NCI-H226 (cell line): ENCODE results near the gene PSEN2.
A peak's percentile ranks its signal among the peaks of the same experiment; 100 is the strongest.
"Not testable (repeated sequence)": the region's sequence is repeated elsewhere in the genome, so short reads cannot be mapped to it uniquely, and the experiment has no call there.

ENCODE experiments used
- DNase-seq: peaks from one replicate; pipeline ENCODE4 v3.0.0-alpha.2; 2015

PSEN2 gene

GRCh38 chr1:226921504-226921903 is 51.1 kb downstream of the PSEN2 start:
- DNase-seq = no peak

DNA sequence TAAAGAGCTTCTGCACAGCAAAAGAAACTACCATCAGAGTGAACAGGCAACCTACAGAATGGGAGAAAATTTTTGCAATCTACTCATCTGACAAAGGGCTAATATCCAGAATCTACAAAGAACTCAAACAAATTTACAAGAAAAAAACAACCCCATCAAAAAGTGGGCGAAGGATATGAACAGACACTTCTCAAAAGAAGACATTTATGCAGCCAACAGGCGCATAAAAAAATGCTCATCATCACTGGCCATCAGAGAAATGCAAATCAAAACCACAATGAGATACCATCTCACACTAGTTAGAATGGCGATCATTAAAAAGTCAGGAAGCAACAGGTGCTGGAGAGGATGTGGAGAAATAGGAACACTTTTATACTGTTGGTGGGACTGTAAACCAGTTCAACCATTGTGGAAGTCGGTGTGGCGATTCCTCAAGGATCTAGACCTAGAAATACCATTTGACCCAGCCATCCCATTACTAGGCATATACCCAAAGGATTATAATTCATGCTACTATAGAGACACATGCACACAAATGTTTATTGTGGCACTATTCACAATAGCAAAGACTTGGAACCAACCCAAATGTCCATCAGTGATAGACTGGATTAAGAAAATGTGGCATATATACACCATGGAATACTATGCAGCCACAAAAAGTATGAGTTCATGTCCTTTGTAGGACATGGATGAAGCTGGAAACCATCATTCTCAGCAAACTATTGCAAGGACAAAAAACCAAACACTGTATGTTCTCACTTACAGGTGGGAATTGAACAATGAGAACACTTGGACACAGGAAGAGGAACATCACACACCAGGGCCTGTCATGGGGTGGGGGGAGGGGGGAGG is 59.1 kb downstream of the PSEN2 start:
- DNase-seq = not testable (repeated sequence)

- DNase-seq = no peak
These were observed 64.2 kb downstream of the PSEN2 start for GRCh38 chr1:226934483-226935237.

DNA sequence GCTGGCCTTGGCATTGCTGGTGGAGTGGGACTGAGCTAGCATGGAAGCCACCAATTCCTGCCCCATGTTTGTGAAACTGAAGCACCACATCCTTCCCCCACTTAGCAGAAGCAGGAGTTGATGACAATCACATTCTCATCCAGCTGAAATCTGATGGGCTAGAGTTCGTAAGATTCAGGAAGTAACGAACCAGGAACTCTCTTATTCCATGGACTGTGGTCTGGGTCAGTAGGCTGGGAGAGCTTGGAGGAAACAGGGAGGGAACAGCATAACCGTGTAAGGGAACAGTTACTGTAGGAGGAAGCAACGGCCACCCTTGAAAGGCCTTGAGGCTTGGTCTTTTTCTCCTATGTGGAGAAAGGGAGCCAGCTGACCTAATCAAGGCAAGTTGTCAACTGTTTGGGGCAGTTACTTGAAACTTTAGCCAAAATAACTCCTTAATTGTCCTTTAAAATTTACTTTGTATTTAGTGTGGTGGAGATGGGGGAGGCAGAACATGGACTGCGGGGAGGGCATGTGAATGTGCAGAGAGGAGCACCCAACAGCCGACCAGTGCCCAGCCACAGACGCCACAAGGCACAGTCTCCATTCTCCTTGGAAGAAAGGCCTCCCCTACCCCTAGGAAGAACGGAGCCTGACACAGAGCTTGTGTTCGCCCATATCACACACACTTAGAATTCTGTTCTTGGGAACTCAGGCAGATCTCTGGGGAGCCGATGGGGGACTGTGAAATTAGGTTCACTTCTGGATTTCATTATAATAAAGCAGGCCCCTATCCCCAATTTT is 67.7 kb downstream of the PSEN2 start:
- DNase-seq = no peak

GRCh38 chr1:226938903-226939437 is 68.6 kb downstream of the PSEN2 start:
- DNase-seq = peak; percentile 1

DNA sequence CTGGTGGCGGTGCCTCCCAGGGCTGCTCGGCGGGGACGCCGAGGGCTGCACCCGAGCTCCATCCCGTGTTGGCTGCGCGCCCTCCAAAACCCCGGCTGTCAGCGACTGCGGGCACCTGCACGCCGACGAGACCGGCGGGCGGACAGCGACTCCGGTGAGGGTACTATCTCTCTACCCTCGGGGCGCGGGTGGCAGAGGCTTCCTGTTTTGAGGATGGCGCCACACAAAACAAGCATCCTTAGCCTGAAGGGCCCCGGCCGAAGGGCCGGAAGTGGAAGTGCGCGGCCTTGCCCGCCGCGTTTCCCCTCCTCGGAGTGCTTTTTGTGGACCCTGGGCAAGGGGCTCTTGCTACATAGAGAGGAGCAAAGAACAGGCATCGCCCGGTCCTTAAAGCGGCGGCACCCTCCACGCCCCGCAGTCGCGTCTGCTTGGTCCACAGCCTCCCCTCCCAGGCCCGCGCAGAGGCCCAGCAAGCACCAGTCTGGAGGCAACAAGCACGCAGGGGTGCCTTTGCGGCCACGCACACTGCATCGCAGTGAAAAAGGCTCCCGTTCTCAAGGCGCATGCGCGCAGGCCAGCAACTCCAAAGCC is 69.1 kb downstream of the PSEN2 start:
- DNase-seq = peak; percentile 8

- DNase-seq = peak; percentile 93
These were observed 69.8 kb downstream of the PSEN2 start, which contains the start of gene COQ8A for GRCh38 chr1:226940029-226940805. Gene COQ8A, plus strand, starts transcription at chr1:226940294. Its CDS starts 21,092 bp downstream, at chr1:226961386.

DNA sequence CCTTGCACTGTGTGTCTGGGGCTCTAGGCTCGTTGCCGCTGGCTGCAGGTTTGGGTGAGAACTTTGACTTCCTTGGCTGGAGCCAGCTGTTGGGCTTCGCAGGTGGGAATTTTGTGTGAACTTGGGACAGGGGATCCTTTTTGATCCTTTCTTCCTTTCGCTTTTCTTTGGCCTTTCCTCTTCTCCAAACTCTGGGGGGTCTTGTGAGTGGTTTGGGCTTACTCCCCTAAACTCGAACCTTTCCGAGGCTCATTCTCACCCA is 70.3 kb downstream of the PSEN2 start:
- no peak for DNase-seq

- no peak for DNase-seq
These were observed 72.0 kb downstream of the PSEN2 start for GRCh38 chr1:226942392-226942791.

DNA sequence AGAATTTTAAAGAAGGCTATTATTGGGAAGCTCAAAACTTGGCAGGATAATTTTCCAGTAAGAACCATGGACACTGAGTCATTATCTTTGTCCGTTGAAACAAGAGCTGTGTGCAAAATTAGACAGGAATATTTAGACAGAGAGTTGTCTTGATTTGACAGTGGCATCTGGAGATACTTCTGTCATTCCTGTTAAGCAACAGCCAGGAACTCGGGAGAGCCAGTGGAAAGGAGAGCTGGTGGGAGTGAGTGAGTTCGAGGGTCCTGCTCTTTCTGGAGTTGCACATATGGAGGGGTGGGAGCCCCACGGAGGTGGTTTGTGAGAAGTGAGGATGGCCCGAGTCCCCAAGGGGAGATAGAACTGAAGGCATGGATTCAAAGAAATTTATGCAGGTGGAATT is 72.7 kb downstream of the PSEN2 start:
- DNase-seq = no peak

- no peak for DNase-seq
These were observed 73.5 kb downstream of the PSEN2 start for GRCh38 chr1:226943927-226944326.

- DNase-seq = no peak
These were observed 74.9 kb downstream of the PSEN2 start for GRCh38 chr1:226945106-226945857.
